HEK293 (cell line): ENCODE results near the gene PARK7.

Source experiments
- CTCF ChIA-PET: fragments of 350-600 bp; formaldehyde crosslinking; extraction: SDS; loops from one replicate; lab custom pipeline; 2021; ENCODE audit warnings: antibody characterized with exemption; lab: Yijun Ruan, JAX
- POLR2A ChIA-PET: fragments of 300-600 bp; formaldehyde crosslinking; extraction: SDS; loops from one replicate; lab custom pipeline; 2020; ENCODE audit warnings: antibody characterized with exemption, inconsistent platforms; lab: Yijun Ruan, JAX
- H3K27ac ChIP-seq: fragments of 200-500 bp; sonication (Bioruptor generic); 2 replicates; pipeline ENCODE4 v1.5.1; 2014; ENCODE audit warnings: low read depth, low read length, control low read depth, inconsistent platforms; ENCODE audit errors: extremely low read depth
- H3K36me3 ChIP-seq, 2 experiments: fragments of 200-500 bp in 1 of 2; sonication (Bioruptor generic) in 1 of 2; 1 replicate in 1 of 2; 2 replicates in 1 of 2; pipeline ENCODE4 v1.5.1; 2014 to 2017; ENCODE audit warnings: inconsistent platforms in 2 of 2, low read length in 2 of 2; ENCODE audit not compliant: control insufficient read depth in 2 of 2, insufficient read depth in 1 of 2
- H3K4me1 ChIP-seq: fragments of 200-500 bp; sonication (Bioruptor generic); 2 replicates; pipeline ENCODE4 v1.5.1; 2014; ENCODE audit warnings: mild to moderate bottlenecking, low read length, inconsistent platforms; ENCODE audit not compliant: control insufficient read depth, insufficient read depth
- H3K4me3 ChIP-seq: 2 replicates; pipeline ENCODE4 v1.5.1; 2011; ENCODE audit warnings: low read depth, mild to moderate bottlenecking, control low read depth, low read length, moderate library complexity
- H3K9me3 ChIP-seq: fragments of 200-500 bp; sonication (Bioruptor generic); 2 replicates; pipeline ENCODE4 v1.5.1; 2014; ENCODE audit warnings: low read depth, low read length, inconsistent platforms; ENCODE audit not compliant: control insufficient read depth, insufficient read depth
- BCL11A ChIP-seq: fragments of 450-650 bp; formaldehyde crosslinking; IDR thresholded peaks from 2 replicates; pipeline ENCODE4 v1.5.1; 2016; ENCODE audit warnings: low read depth, missing biosample characterization, missing genetic modification characterization
- EGR2 ChIP-seq: fragments of 450-650 bp; formaldehyde crosslinking; IDR thresholded peaks from 2 replicates; pipeline ENCODE4 v1.5.1; 2016; ENCODE audit warnings: low read depth, missing biosample characterization, missing genetic modification characterization
- FEZF1 ChIP-seq: fragments of 450-650 bp; formaldehyde crosslinking; IDR thresholded peaks from 2 replicates; pipeline ENCODE4 v1.5.1; 2016; ENCODE audit warnings: missing biosample characterization, missing genetic modification characterization
- HOXC10 ChIP-seq: sonication (generic); formaldehyde crosslinking; IDR thresholded peaks from 2 replicates; pipeline ENCODE4 v1.8.1; 2023; ENCODE audit warnings: mild to moderate bottlenecking, missing genetic modification reagents
- IKZF3 ChIP-seq: fragments of 450-650 bp; IDR thresholded peaks from 2 replicates; pipeline ENCODE4 v1.5.0; 2018; ENCODE audit warnings: missing biosample characterization, mild to moderate bottlenecking, missing genetic modification characterization, moderate library complexity
- OVOL3 ChIP-seq: fragments of 450-650 bp; formaldehyde crosslinking; IDR thresholded peaks from 2 replicates; pipeline ENCODE4 v1.5.1; 2016; ENCODE audit warnings: missing biosample characterization, missing genetic modification characterization
- SALL2 ChIP-seq: fragments of 450-650 bp; formaldehyde crosslinking; IDR thresholded peaks from 2 replicates; pipeline ENCODE4 v1.5.0; 2017; ENCODE audit warnings: missing biosample characterization, mild to moderate bottlenecking, missing genetic modification characterization, borderline replicate concordance
- SP2 ChIP-seq: fragments of 450-650 bp; formaldehyde crosslinking; IDR thresholded peaks from 2 replicates; pipeline ENCODE4 v1.5.1; 2016; ENCODE audit warnings: missing biosample characterization, missing genetic modification characterization
- SP7 ChIP-seq: fragments of 450-650 bp; formaldehyde crosslinking; IDR thresholded peaks from 2 replicates; pipeline ENCODE4 v1.5.1; 2016; ENCODE audit warnings: missing biosample characterization, missing genetic modification characterization
- ZBTB10 ChIP-seq: fragments of 450-650 bp; formaldehyde crosslinking; IDR thresholded peaks from 2 replicates; pipeline ENCODE4 v1.5.1; 2016; ENCODE audit warnings: missing biosample characterization, missing genetic modification characterization
- ZFP3 ChIP-seq: fragments of 450-650 bp; formaldehyde crosslinking; IDR thresholded peaks from 2 replicates; pipeline ENCODE4 v1.5.1; 2016; ENCODE audit warnings: low read depth, missing biosample characterization, missing genetic modification characterization
- ZFP41 ChIP-seq: fragments of 450-650 bp; formaldehyde crosslinking; IDR thresholded peaks from 2 replicates; pipeline ENCODE4 v1.5.1; 2016; ENCODE audit warnings: missing biosample characterization, missing genetic modification characterization, borderline replicate concordance
- ZIC2 ChIP-seq: fragments of 450-650 bp; formaldehyde crosslinking; IDR thresholded peaks from 2 replicates; pipeline ENCODE4 v1.5.1; 2016; ENCODE audit warnings: missing biosample characterization, missing genetic modification characterization
- ZNF10 ChIP-seq: fragments of 450-650 bp; formaldehyde crosslinking; IDR thresholded peaks from 2 replicates; pipeline ENCODE4 v1.5.1; 2017; ENCODE audit warnings: missing biosample characterization, missing genetic modification characterization
- ZNF140 ChIP-seq: fragments of 450-650 bp; formaldehyde crosslinking; IDR thresholded peaks from 2 replicates; pipeline ENCODE4 v1.5.1; 2016; ENCODE audit warnings: missing biosample characterization, missing genetic modification characterization
- ZNF155 ChIP-seq: fragments of 450-650 bp; formaldehyde crosslinking; IDR thresholded peaks from 2 replicates; pipeline ENCODE4 v1.5.1; 2016; ENCODE audit warnings: missing biosample characterization, missing genetic modification characterization
- ZNF214 ChIP-seq: fragments of 450-650 bp; formaldehyde crosslinking; IDR thresholded peaks from 2 replicates; pipeline ENCODE4 v1.5.1; 2017; ENCODE audit warnings: missing biosample characterization, mild to moderate bottlenecking, missing genetic modification characterization, borderline replicate concordance
- ZNF266 ChIP-seq: fragments of 450-650 bp; formaldehyde crosslinking; IDR thresholded peaks from 2 replicates; pipeline ENCODE4 v1.5.1; 2016; ENCODE audit warnings: missing biosample characterization, missing genetic modification characterization, low read depth
- ZNF274 ChIP-seq, 2 experiments: fragments of 200-500 bp in 1 of 2; fragments of 450-650 bp in 1 of 2; sonication (Bioruptor generic) in 1 of 2; formaldehyde crosslinking in 1 of 2; IDR thresholded peaks; 2 replicates each; pipeline versions ENCODE4 v1.5.1 to v1.6.1; 2014 to 2016; ENCODE audit warnings: borderline replicate concordance in 1 of 2, inconsistent platforms in 1 of 2, low read length in 1 of 2, missing biosample characterization in 1 of 2, missing genetic modification characterization in 1 of 2
- ZNF311 ChIP-seq: fragments of 450-650 bp; formaldehyde crosslinking; IDR thresholded peaks from 2 replicates; pipeline ENCODE4 v1.5.1; 2017; ENCODE audit warnings: missing biosample characterization, missing genetic modification characterization, borderline replicate concordance
- ZNF488 ChIP-seq: fragments of 450-650 bp; formaldehyde crosslinking; IDR thresholded peaks from 2 replicates; pipeline ENCODE4 v1.5.1; 2016; ENCODE audit warnings: missing biosample characterization, missing genetic modification characterization
- ZNF510 ChIP-seq: fragments of 450-650 bp; formaldehyde crosslinking; IDR thresholded peaks from 2 replicates; pipeline ENCODE4 v1.5.1; 2018; ENCODE audit warnings: mild to moderate bottlenecking, missing genetic modification characterization, missing biosample characterization; ENCODE audit not compliant: insufficient replicate concordance
- ZNF544 ChIP-seq: fragments of 450-650 bp; formaldehyde crosslinking; IDR thresholded peaks from 2 replicates; pipeline ENCODE4 v1.5.0; 2017; ENCODE audit warnings: missing biosample characterization, missing genetic modification characterization
- ZNF555 ChIP-seq: fragments of 450-650 bp; formaldehyde crosslinking; conservative IDR thresholded peaks from 2 replicates; pipeline ENCODE4 v1.5.1; 2017; ENCODE audit warnings: missing biosample characterization, mild to moderate bottlenecking, missing genetic modification characterization, inconsistent platforms
- ZNF561 ChIP-seq: fragments of 450-650 bp; IDR thresholded peaks from 2 replicates; pipeline ENCODE4 v1.5.1; 2018; ENCODE audit warnings: missing biosample characterization, missing genetic modification characterization, borderline replicate concordance
- ZNF571 ChIP-seq: fragments of 450-650 bp; formaldehyde crosslinking; IDR thresholded peaks from 2 replicates; pipeline ENCODE4 v1.5.0; 2017; ENCODE audit warnings: missing biosample characterization, missing genetic modification characterization
- ZNF623 ChIP-seq: fragments of 450-650 bp; formaldehyde crosslinking; IDR thresholded peaks from 2 replicates; pipeline ENCODE4 v1.5.1; 2016; ENCODE audit warnings: missing biosample characterization, missing genetic modification characterization
- ZNF692 ChIP-seq: fragments of 450-650 bp; formaldehyde crosslinking; IDR thresholded peaks from 2 replicates; pipeline ENCODE4 v1.5.1; 2016; ENCODE audit warnings: missing biosample characterization, missing genetic modification characterization
- ZNF76 ChIP-seq: fragments of 450-650 bp; formaldehyde crosslinking; IDR thresholded peaks from 2 replicates; pipeline ENCODE4; 2016; ENCODE audit warnings: low read depth, missing biosample characterization, missing genetic modification characterization, borderline replicate concordance

Gene PARK7

DNA sequence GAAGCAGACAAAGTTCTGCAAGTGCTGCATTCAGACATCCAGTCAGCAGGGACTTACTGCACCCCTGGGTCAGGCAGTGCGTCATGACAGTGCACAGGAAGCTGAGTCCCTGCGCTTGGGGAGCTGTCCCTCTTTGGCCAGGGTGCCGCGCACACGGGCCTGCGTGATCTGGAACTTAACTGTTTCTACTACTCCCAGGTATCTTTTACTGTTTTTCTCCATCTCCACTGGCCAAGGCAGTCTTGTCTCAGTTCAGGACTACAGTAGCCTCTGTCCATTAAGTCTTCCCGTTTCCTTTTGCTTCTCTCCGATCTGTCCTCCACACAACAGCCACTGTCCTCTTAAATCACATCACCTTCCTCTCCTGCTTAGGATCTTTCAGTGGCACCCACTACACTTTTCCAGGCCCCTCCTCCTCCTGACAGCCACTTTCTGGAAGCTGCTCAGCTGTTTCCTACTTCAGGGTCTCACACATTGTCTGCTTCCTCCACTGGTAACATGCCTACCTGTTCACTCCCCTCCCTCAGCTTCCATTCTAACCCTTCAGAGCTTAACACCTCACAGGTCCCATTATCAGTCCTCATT, 48.7 kb downstream of the PARK7 start:
- CTCF ChIA-PET: interaction anchor here (0.6 to 10.6 kb wide), 5 partner anchors 21 to 327 kb away, joined by 3 to 169 read pairs (median 5); no protein-coding TSS in a partner anchor
- TF ChIP-seq BCL11A (tag by site-specific recombination) (no peak), ZNF10 (tag by site-specific recombination) (no peak), ZNF76 (tag by site-specific recombination) (no peak), SALL2 (no peak), ZNF311 (tag by site-specific recombination) (no peak), ZNF266 (tag by site-specific recombination) (no peak), SP7 (tag by site-specific recombination) (no peak), ZFP3 (no peak), ZNF274 (IDR thresholded peaks at IDR 0.05; ENCODE audit: low read length) (no peak), ZNF274 (tag by site-specific recombination; IDR thresholded peaks at IDR 0.05; ENCODE audit: borderline replicate concordance) (no peak), ZNF155 (no peak), ZNF692 (tag by site-specific recombination) (no peak), EGR2 (tag by site-specific recombination) (no peak), SP2 (tag by site-specific recombination) (no peak), ZNF561 (tag by site-specific recombination) (no peak), IKZF3 (tag by site-specific recombination) (no peak), ZIC2 (no peak), FEZF1 (no peak)
- no peak overlapping the region for H3K4me3 ChIP-seq
- H3K27ac ChIP-seq: no peak overlapping the region
- POLR2A ChIA-PET: no interaction called here
- H3K36me3 ChIP-seq: peaks cover 0 to 51% of the 10 kb centered on the region in 2 experiments; a peak in 2 of 3 replicates
- peaks cover 10% of the 10 kb centered on the region for H3K4me1 ChIP-seq
- H3K9me3 ChIP-seq: no peaks in the 10 kb centered on the region

GRCh38 chr1:8011016-8011415, 49.5 kb downstream of the PARK7 start:
- no peak overlapping the region for H3K27ac ChIP-seq
- POLR2A ChIA-PET: no interaction called here
- CTCF ChIA-PET: interaction anchor here (0.7 to 10.6 kb wide), 4 partner anchors 20 to 303 kb away, joined by 4 to 169 read pairs (median 10); no protein-coding TSS in a partner anchor
- no peaks in the 10 kb centered on the region for H3K9me3 ChIP-seq
- H3K4me3 ChIP-seq: no peak overlapping the region
- TF ChIP-seq HOXC10 (CRISPR knock-in tag): no peak
- TF ChIP-seq ZNF623: no peak
- TF ChIP-seq ZNF10 (tag by site-specific recombination): no peak
- no peak for TF ChIP-seq ZNF140 (tag by site-specific recombination)
- TF ChIP-seq ZNF488 (tag by site-specific recombination): no peak
- no peak for TF ChIP-seq ZFP41 (tag by site-specific recombination)
- no peak for TF ChIP-seq ZNF555 (tag by site-specific recombination)
- no peak for TF ChIP-seq ZNF561 (tag by site-specific recombination)
- TF ChIP-seq ZBTB10 (tag by site-specific recombination): no peak
- TF ChIP-seq ZNF510: no peak
- no peak for TF ChIP-seq ZNF571
- TF ChIP-seq OVOL3 (tag by site-specific recombination): no peak
- TF ChIP-seq ZNF544: no peak
- no peak for TF ChIP-seq ZNF692 (tag by site-specific recombination)
- no peak for TF ChIP-seq ZNF214 (tag by site-specific recombination)
- TF ChIP-seq, all 188 proteins: peak for 0
- Histone ChIP-seq H3K4me1 (peaks cover 16% of the 10 kb centered on the region), H3K36me3 (peaks cover 0 to 51% of the 10 kb centered on the region in 2 experiments; a peak in 2 of 3 replicates)
